ENCODE data around the gene SAE1.

GRCh38 chr19:47098608-47099007, 32.0 kb upstream of the SAE1 start:
- TF ChIP-seq, protein P1, sequence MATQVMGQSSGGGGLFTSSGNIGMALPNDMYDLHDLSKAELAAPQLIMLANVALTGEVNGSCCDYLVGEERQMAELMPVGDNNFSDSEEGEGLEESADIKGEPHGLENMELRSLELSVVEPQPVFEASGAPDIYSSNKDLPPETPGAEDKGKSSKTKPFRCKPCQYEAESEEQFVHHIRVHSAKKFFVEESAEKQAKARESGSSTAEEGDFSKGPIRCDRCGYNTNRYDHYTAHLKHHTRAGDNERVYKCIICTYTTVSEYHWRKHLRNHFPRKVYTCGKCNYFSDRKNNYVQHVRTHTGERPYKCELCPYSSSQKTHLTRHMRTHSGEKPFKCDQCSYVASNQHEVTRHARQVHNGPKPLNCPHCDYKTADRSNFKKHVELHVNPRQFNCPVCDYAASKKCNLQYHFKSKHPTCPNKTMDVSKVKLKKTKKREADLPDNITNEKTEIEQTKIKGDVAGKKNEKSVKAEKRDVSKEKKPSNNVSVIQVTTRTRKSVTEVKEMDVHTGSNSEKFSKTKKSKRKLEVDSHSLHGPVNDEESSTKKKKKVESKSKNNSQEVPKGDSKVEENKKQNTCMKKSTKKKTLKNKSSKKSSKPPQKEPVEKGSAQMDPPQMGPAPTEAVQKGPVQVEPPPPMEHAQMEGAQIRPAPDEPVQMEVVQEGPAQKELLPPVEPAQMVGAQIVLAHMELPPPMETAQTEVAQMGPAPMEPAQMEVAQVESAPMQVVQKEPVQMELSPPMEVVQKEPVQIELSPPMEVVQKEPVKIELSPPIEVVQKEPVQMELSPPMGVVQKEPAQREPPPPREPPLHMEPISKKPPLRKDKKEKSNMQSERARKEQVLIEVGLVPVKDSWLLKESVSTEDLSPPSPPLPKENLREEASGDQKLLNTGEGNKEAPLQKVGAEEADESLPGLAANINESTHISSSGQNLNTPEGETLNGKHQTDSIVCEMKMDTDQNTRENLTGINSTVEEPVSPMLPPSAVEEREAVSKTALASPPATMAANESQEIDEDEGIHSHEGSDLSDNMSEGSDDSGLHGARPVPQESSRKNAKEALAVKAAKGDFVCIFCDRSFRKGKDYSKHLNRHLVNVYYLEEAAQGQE (IDR thresholded peaks at IDR 0.05): no peak
- TF ChIP-seq E2F6 (IDR thresholded peaks at IDR 0.05; ENCODE audit: borderline replicate concordance, low read depth) (no peak), FOSL2 (IDR thresholded peaks at IDR 0.05) (no peak), FOSL2 (CRISPR knock-in tag; IDR thresholded peaks at IDR 0.05) (no peak), CTCF (IDR thresholded peaks at IDR 0.05) (no peak), POLR2A (IDR thresholded peaks at IDR 0.05; ENCODE audit: low read length) (no peak), RNF2 (IDR thresholded peaks at IDR 0.05; ENCODE audit: borderline replicate concordance, low read depth) (no peak), RFX5 (IDR thresholded peaks at IDR 0.05) (no peak), BHLHE40 (IDR thresholded peaks at IDR 0.05; ENCODE audit: low read depth, low read length) (no peak), USF2 (IDR thresholded peaks at IDR 0.05) (no peak), GATA3 (IDR thresholded peaks at IDR 0.05; ENCODE audit: borderline replicate concordance) (no peak), CBX8 (IDR thresholded peaks at IDR 0.05) (no peak), RARB (CRISPR knock-in tag; IDR thresholded peaks at IDR 0.05) (no peak)
- TF ChIP-seq, protein P2, sequence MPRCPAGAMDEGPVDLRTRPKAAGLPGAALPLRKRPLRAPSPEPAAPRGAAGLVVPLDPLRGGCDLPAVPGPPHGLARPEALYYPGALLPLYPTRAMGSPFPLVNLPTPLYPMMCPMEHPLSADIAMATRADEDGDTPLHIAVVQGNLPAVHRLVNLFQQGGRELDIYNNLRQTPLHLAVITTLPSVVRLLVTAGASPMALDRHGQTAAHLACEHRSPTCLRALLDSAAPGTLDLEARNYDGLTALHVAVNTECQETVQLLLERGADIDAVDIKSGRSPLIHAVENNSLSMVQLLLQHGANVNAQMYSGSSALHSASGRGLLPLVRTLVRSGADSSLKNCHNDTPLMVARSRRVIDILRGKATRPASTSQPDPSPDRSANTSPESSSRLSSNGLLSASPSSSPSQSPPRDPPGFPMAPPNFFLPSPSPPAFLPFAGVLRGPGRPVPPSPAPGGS (IDR thresholded peaks at IDR 0.05): no peak
- TF ChIP-seq, protein P3, sequence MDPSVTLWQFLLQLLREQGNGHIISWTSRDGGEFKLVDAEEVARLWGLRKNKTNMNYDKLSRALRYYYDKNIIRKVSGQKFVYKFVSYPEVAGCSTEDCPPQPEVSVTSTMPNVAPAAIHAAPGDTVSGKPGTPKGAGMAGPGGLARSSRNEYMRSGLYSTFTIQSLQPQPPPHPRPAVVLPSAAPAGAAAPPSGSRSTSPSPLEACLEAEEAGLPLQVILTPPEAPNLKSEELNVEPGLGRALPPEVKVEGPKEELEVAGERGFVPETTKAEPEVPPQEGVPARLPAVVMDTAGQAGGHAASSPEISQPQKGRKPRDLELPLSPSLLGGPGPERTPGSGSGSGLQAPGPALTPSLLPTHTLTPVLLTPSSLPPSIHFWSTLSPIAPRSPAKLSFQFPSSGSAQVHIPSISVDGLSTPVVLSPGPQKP (IDR thresholded peaks at IDR 0.05; ENCODE audit: low read depth, low read length): no peak
